TTC549 (cell line): Measurements from ENCODE around the gene GFRA4.
"Not testable (repeated sequence)": the region's sequence is repeated elsewhere in the genome, so short reads cannot be mapped to it uniquely, and the experiment has no call there.

ENCODE experiments used
- FAIRE-seq: peaks from 2 replicates; lab custom pipeline; 2012; peaks lifted over from hg19 to GRCh38; lab: Jason Lieb, UNC

Gene GFRA4

DNA sequence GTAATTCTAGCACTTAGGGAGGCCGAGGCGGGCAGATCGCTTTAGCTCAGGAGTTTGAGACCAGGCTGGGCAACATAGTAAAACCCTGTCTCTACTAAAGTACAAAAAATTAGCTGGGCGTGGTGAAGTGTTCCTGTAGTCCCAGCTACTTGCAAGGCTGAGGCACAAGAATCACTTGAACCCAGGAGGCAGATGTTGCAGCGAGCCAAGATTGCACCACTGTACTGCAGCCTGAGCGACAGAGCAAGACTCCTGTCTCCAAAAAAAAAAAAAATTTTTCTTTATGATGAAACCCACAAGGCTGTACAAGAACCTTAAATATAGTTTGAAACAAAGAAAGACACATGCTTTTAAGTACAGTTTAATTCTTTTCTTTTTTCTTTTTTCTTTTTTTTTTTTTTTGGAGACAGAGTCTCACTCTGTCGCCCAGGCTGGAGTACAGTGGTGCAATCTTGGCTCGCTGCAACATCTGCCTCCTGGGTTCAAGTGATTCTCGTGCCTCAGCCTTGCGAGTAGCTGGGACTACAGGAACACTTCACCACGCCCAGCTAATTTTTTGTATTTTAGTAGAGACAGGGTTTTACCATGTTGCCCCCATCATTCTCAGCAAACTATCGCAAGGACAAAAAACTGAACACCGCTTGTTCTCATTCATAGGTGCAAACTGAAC, 47.9 kb downstream of the GFRA4 start:
- FAIRE-seq = not testable (repeated sequence)

DNA sequence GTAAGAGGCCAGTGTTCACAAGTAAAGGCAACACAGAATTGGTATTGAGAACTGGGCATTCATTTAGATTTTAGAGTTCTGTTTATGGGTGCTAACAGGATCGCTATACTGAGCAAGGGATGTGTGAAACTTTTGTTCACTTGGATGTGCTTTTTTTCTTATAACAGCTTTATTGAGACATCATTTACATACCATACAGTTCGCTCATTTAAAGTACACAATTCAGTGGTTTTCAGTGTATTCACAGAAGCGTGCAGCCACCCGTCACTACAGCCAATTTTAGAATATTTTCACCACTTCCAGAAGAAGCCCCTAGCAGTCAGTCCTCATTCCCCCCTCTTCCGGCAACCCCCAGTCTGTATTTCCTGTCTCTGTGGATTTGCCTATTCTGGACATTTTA, 48.7 kb downstream of the GFRA4 start:
- FAIRE-seq = no peak

DNA sequence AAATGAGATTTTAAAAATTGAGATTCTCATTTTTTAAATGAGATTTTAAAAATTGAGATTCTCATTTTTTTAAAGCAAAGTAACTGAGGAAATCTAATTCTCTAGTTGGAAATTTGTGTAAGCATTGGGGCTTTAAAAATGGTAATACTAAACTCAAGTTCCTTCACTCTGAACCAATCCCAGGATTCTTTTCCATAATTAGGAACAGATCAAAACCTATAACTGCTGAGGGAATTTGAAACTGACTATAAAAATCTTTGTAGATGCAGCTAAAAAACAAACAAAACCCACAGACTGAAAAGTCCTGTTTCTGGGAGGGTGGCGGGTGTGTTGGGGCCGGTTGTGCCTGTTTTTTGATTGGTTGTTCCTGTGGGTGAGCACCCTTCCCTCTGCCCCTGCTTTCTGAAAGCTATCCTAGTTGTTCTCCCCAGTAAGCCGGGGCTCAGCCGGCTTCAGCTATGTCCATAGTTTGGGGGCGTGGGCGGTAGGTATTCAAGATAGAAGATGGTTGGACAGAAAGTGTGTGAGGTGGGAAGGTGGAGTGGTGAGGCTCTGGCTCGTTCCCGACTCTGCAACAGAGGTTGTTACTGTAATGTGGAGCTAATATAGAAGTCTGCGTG, 49.3 kb downstream of the GFRA4 start:
- FAIRE-seq = no peak

DNA sequence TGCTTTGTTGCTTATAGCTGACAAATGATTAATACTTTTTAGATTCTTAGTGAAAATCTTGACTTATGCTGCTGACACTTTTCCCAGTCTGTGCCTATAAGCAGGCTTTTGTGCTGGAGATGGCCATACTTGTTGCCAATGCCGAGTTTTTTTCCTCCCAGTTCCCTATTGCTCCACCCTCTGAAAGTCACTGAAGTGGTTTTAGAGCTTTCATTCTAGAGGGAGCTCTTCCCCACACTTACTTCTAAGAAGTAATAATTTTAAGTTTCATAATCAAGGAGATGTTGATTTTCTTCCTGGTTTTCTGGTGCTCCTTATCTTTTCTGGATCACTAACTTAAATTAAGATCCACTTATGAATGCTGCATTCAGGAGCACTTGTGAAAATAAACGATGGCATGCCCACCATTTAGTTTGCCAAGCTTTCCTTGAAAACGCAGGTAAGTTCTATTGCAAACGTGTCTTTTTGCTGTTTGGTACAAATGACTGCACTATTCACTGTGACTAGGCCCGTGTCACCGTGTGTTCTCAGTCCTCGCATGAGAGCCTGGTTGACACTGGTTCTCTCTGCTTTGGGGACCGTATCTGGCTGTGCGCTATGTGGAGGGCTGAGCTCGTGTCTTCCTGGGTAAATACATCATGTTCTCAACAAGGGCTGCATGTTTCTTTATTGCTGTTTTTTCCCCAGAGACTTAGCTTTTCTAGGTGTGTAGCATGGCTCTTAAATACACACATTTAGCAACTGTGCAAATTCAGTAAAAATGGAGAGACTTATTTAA, 50.2 kb downstream of the GFRA4 start:
- FAIRE-seq = no peak

DNA sequence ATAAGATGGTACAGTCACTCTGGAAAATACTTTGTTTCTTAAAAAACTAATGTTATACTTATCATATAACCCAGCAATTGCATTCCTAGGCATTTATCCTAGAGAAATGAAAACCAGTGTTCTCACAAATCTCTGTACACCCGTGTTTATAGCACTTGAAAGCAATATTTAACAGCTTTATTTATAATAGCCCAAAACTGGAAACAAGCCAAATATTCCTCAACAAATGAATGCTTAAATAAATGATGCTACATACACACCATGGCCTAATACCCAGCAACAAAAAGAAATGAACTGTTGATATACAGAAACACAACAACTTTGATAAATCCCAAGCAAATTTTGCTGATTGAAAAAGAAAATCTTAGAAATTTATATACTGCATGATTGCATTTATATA, 51.3 kb downstream of the GFRA4 start:
- FAIRE-seq = no peak
